GM21786 (cell line): ENCODE results near the gene AKAP6.

Source experiments
- ATAC-seq: cut with Tn5 transposase; IDR thresholded peaks from one replicate; pipeline ENCODE4 v1.9.1; 2021; ENCODE audit not compliant: unreplicated experiment

Gene AKAP6

DNA sequence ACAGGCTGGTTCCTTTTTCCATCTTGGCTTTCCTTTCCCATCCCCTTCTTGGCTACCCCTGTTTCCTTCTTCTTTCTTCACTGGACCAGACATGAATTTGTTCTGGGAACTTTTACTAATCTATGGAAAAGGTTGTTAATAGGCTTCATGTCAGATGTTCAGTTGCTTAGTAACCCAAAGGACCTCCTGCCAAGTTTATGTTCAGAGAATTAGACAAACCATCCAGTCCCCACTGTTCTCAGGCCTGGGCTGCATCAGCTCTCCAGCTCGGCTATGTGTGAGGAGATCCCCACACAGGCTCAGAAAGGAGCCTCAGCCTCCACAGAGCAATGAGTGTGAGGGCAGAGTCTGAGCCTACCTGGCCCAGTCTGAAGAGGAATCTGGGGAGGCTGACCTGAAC is 78.0 kb downstream of the AKAP6 start:
- no peak for ATAC-seq

DNA sequence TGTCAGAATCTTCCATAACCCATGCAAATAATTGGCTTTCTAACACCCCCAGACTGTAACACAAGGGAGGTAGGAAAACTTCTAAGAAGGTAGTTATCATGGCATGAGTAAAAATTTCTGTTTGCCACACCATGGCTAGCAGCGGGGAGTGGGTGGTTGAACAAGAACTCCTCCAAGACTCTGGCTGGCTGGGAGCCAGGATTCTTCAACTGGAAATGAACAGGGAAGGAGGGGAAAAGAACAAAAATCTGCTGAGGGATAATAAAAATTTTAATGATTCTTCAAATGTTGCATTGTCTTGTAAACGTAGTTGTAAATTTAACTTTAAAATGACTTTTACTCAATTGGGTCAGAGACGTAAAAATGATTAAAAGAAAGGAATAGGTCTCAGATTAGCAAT is 78.9 kb downstream of the AKAP6 start:
- ATAC-seq = no peak

DNA sequence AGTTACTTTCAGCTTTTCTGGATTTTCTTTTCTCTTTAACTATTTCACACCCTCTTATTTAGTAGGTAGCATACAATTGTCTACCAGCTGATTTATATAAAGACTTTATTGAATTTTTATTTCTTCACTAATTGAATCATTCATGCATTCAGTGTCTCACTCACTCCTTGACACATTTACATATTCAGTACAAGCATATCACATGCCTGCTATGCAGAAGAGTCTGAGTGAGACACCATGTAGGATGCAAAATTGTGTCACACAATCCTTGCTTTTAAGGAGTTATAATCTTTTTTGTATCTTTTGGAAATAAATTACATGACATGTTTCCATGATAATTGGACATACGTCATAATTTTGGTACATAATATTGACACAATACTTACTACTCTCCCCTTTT is 83.0 kb downstream of the AKAP6 start:
- no peak for ATAC-seq

DNA sequence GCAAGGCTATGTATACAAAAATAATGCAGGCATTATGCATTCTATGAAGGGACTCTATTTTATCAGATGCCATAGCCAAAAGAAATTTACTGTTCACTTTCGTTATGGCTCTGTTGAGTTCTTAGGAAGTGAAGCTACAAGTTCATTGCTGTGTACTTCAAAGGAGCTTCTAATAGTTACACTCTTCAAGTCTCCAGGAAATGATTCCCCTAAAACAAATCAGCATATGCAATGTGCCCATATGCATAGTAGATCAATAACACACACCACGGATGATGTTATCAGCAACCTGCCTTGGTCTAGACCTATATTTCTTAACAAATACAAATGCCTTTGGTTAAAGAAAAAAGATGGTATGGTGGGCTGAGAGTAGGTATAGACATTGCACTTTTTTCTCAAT is 83.4 kb downstream of the AKAP6 start:
- no peak for ATAC-seq

DNA sequence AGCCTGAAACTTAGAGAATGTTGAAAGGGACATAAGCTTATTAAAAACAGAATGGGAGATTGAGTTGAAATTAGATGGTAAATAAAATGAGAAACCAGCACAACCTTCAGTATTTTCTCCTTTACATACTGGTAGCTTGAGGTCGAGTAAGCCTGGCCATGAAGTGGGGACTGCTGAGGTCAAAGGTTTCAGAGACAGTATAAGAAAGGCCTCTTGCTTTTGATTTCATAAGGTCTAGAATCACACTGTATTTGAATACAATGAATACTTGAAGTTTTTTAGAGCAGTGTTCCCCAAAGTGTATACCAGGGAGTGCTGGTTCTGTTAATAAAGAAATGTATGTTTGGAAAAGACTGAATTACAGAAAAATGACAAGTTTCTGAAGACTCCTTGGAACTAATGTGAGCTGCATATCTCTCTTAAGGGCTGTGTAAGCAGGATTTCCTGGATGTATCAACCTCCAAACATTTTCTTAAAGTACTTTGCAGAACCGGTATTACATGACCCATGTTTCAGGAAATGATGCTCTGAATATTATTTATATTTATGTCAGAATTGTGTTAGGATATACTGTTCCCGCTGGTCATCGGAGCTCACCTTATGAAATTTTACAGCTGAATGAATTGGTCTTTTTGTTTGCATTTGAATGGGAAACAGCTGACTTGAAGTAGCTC is 85.0 kb downstream of the AKAP6 start:
- ATAC-seq = no peak

DNA sequence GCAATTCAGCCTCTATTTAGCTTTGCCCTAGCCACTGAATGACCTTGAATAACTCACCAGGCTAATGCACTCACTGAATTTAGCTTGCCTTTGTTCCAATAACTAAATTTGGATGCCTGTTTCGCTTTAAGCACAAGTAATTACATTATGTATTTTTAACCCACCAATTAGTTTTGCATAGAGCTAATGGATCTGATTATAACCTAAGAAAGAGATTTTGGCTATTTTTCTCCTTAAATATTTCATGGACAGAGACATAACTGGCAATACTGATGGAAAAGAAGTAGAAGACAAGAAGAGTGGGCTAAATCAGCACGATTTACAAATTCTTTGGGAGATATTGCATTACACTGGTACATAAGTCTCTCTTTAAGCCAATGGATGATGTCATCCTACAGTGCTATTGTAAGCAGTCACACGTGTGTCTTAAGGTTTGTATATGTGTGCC is 85.7 kb downstream of the AKAP6 start:
- no peak for ATAC-seq

DNA sequence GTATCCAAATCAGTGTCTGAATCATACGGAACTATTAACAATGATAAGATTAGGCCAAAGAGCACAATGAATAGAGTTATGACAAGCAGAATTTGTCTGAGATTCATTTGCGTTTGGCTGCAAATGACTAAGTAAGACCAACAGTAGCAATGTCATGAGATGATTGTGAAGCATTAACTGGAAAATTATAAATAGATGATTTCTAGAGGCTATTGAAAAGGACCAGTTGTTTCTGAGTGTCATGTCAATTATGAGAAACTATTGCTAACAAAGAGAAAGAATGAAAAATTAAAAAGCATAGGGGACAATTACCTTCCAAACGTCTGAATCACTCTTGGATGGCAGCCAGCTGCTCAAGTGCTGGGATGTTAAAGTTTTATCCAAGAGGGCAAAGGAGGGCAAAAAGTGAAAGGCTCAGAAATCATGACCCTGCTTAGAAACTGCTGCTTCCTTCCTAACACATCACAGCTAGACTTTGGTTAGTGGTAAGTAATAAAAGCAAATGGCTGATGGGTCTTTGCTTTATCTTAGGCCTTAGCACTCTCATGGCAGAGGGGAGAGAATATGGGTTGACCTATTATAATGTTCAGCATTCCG is 89.0 kb downstream of the AKAP6 start:
- ATAC-seq = no peak

DNA sequence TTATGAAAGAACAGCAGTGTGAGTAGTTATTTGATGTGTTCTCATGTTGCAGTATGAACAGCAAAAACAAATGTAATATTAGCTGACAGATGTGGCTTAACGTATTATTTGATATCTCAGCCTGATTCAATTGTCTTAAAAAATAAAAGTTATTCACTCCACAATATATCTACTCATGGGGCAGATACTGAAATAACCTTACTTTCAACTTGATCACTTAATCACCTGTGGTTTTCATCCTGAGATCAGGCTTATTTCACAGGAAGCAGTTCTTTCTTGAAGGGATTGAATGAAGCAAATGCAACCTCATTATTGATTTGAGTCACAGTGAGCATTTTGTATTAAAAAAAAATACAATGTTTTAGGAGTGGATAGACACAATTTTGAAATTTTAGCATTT is 90.3 kb downstream of the AKAP6 start:
- ATAC-seq = no peak

DNA sequence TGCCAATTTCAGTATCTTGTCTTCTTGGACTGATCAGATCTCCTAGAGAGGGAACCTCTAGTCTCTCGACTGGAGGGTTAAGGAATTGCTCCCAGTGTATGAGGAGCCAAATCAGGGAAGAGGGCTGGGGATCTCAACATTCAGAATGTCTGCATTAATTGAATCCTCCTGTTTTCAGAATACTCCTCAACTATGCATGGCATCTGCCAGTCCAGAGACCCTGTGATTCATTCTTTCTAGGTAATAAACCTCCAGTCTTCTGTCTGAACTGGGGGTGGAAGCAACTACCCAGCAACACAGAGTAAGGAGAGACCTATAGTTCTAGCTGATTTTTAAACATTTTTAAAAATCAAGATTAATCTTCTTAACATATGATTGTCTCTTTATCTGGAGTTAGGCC is 92.7 kb downstream of the AKAP6 start:
- no peak for ATAC-seq

DNA sequence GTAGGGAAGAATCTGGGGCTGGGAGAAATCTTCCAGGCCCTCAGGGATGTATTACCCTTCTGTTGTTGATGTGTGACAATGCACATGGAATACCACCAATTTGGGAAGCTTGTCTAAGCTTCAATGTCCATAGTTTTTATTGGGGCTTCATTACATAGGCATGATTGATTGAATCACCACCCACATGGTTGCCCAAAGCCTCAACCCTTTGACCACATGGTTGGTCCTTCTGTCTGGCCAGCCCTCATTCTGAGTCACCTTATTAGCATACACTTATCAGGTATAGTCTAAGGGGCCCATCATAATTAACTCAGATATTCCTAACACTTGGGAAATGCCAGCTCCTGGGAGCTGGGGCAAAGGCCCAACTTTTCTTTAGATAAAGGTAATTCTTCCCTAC is 93.3 kb downstream of the AKAP6 start:
- no peak for ATAC-seq

DNA sequence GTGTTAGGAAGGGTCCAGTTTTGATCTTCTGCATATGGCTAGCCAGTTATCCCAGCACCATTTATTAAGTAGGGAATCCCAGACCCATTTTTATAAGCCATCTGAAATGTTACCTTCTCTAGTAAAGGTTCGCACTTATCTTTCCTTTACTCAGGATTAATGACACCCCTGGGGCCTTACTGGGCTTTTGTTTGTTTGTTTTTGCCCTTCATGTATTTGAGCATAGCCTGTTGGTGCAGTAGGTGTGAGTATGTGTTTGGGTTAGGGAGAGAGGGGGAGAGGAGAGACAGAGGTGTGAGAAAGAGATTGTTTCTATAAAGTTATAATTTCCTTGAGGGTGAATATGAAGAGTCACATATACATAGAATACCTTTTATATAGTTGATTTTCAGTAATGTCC is 96.9 kb downstream of the AKAP6 start:
- no peak for ATAC-seq

DNA sequence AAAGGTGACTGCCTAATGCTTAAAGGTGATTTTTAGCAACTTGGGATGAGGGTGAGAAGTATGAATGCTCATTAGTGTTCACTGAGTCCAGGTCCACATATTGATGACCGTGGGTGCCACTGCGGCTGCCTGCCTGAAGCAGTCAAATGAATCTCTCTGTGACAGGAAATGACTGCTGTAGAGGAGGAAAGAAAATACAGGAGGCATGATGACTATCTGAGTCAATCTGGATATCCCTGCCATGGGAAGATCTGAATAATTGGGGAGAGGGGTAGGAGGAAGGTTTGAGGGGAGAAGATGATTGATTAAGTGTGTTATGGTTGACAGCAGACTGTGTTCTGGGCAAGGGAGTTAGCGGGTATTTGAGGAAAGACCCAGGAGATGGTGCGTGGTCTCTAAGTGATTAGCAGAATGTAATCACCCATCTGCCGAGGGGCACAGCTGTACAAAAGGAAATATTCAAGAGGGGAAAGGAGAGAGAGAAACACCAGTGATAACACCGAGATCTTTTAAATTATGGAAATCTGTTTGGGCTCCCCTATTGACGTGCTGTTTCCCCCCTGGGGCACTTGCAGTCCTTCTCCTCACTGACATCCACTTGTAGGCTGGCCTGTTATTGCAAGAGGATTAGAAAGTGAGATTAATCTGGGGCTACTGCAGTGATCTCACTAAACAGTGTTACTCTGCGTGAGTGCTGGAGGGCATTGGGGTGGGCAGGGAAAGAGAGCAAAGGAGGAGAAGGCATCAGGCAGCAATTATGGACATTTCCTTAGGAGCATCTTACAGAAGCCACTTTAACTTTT is 97.7 kb downstream of the AKAP6 start:
- ATAC-seq = no peak

DNA sequence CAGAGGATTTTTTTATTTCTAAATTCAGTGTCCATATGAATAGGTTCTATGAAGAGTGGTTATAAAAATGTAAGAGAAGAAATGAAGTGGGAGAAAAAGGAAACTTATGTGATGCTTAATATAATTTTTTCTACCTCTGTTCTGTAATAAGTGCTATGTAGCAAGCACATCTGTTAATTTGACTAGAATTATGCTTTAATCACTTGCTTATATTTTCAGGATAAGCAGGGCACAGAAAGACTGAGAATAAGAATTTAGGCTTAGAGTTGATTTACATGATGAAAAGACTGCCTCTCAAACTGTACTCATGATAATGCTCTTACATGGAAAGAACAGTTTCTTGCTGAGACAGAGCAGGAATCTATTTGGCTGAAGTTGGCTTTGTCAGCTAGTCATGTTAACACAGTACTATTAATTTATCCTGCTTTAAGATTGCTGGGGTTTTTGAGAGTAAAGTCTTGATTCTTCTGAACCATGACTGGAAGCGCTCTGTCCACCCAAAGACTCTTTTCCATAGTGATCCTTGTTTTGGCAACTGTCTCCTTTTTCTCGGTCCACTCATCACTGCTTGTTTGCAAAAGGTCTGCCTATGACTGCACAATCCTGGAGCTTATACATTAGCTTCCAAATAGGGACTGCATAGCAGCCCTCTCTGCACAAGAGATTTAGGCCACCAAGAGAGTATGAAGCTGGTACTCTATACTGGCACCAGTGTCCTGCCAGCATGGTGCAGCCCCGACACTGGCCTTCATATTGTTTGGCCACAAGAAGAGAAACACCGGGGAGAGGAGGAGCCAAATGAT is 98.8 kb downstream of the AKAP6 start:
- no peak for ATAC-seq

DNA sequence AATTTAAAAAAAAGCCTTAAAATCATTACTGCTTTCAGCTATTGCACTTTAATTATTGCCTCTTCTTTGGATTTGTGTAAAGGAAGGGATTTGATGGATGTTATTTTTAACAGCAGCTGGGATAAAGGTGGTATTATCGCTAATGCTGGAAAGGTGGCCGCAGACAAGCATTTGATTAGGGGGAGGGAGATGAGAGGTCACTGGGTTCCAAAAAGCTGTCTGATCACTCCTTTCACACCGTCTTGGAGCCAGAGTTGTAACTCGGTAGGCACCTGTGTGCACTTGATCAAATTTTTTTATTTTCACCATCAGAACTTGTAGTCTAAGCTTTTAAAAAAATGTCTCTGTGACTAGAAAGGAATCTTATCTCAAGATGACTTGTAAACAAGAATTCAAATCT is 99.8 kb downstream of the AKAP6 start:
- no peak for ATAC-seq

DNA sequence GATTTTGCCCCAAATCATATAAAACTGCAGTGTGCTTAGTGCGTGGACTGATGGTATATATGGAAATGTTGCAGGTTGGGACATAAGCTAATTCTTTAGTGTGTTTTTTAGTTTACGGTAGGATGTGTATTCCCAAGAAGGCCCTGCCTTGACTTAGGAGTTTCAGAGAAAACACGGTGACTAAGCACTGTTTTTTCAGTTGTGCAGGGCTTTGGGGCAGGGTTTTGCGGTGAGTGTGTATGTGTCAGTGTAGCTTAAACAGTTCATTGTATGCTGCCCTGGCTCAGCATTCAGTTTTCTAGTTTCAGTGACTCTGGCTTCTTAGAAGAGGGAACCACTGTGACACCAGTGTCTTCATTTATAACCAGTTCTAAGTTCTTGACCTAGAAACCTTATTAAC is 101.2 kb downstream of the AKAP6 start:
- ATAC-seq = no peak

DNA sequence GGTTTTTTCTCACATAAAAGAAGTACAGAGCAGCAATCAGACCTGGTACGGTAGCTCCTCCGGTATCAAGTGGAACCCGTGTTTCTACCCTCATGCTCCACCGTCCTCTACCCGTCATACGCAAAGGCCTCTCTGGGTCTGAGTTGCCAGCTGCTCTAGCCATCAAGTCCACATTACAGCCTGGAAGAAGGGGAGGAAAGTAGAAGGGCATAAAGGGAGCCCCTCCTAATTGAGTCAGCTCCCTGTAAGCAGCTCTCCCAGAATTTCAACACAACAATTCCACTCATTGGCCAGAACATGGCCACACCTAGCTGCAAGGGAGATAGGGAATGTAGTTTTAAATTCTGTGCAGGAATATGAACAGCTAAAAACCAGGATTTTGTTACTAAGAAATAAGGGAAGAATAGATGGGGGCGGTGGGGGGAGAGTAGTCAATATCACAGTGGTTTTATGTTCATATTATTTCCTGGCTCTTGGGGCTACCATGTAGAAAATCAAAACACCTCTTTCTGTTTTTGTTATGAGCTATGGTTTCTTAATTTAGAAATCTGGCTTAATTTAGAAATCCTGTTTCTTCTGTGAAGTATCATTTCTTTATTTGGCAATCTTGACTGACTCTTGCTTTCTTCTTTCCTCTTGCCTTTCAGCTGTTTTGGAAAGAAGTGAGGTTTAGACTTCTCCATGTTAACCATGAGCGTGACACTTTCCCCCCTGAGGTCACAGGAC is 103.9 kb downstream of the AKAP6 start:
- ATAC-seq = no peak

DNA sequence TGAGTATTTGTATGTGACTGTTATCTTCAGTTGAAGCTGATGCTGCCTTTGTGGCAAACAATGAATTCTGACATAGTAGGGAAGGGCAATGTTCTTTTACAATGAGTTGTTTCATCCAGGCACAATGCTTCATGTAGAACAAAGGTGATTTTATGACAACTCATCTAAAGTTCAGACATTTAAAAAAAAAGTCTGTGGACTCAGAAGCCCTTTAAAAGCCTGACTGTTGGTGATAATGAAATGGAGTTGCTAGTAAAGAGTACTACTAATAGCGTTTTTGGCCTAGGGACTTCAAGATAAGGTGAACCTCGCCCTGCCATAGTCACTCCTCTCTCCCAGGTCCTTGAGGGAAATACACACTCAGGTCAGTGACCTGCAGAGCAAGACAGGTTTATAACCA is 105.1 kb downstream of the AKAP6 start:
- no peak for ATAC-seq

DNA sequence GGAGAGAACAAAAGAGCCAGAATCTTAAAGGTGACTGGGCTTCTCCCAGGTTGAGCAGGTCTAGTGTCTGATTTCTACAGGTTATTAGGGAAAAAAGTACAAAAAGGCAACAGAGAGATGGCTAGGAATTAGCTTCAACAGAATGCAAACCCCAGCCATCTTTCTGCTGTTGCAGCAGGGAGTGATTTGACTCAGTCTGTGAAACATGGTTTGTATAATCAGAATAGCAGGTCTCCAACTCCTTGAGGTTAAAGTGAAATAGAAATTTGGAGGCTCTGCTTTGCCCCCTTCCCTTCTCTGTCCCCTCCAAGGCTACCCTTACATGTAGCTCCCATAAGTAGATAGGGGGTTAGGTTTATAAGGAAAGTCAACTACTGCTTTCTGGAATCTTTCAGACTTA is 105.8 kb downstream of the AKAP6 start:
- no peak for ATAC-seq

DNA sequence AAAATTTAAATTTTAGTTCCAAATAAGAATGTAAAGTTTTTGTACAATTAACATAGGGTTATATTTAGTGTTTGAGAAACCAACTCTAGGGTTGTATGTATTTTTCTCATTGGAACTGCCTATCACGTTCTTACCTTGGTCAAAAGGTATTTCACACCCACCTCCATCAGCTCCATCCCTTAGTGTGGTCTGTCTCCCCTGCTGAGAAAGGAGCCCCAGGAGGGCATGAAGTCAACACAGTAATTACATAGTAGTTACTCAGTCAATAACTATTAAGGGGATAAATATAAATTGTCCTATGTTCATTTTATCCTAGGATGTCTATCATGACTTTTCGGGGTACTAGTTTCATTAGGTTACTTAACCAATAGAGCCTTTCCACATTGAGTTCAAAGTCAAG is 106.3 kb downstream of the AKAP6 start:
- no peak for ATAC-seq

DNA sequence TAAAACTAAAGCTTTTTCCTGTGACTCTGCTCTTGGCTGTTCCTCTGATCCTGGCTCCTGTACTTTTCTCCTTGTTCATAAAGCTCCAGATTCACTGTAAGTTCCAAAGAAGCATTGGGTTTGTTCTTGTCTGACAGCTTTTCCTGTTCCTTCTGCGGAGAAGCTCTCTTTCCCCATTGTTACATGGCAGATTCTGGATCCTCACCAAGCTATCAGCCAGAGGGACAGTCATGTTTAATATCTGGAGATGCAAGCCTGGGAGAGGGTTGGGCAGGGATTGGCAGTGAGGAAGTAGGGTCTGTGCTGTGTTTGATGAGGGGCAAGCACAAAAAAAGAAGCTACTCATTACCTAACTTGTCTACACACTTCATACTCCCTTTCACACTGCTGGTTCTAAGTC is 107.9 kb downstream of the AKAP6 start:
- no peak for ATAC-seq

DNA sequence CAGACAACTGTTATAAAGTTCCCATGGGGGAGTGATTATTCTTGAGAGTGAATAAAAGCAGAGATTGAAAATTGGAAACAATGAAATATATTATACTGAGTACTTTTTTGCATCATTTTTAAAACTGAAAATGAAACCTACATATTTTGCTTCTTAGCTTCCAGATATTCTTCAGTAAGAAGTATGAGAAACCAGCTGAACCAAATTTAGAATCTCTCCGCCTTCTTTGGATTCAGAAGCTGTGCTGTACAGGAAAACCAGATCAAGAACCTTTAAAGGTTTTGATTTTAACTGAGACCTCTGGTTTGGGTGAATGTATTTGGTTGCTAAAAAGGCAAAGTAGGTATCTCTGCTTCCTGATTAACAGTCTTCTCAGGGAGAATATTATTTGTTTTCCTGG is 109.4 kb downstream of the AKAP6 start:
- ATAC-seq = no peak
